HG03135 (cell line): Measurements from ENCODE around the gene FHDC1.

ENCODE experiments used
- ATAC-seq: cut with Tn5 transposase; IDR thresholded peaks from one replicate; pipeline ENCODE4 v1.9.1; 2021; ENCODE audit warnings: mild to moderate bottlenecking, moderate library complexity; ENCODE audit not compliant: unreplicated experiment

FHDC1 gene

DNA sequence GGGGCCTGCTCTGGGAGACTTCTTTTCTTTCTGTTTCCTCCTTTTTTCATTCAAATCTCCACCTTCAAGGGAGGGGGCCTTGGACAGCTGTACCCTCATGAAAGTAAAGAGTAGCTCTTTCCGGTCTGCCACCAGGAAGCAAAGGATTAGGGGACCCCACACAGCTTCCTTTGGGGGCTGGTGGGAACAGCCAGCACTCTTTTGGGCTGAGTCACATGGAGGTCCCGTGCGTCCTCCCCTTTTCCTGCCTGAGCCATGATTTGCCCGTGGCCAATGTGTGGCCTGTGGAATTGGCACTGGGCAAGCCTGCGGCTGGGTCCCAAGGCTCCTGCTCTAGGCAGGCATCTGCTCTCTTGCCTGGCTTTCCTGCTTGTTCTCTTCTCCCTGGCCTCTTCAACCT lies 65.5 kb downstream of the FHDC1 start:
- no peak for ATAC-seq

DNA sequence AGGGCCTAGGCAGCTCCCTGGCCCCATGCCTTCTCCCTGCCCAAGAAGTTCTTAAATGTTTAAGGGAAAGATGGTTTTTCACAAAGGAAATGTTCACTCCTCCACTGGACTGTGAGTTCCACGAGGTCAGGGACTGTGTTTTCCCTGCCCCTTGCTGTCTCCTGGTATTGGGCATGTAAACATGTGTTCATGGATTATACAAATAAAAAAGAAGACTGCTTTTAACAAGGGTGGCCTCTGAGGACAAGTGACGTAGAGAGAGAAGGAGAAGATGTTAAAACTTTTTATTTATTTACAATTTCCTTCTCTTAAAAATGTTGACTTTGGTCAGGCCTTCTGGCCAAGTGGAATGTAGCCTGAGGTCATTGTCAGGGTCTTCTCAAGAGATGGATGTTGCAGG lies 66.0 kb downstream of the FHDC1 start:
- ATAC-seq, result no peak

DNA sequence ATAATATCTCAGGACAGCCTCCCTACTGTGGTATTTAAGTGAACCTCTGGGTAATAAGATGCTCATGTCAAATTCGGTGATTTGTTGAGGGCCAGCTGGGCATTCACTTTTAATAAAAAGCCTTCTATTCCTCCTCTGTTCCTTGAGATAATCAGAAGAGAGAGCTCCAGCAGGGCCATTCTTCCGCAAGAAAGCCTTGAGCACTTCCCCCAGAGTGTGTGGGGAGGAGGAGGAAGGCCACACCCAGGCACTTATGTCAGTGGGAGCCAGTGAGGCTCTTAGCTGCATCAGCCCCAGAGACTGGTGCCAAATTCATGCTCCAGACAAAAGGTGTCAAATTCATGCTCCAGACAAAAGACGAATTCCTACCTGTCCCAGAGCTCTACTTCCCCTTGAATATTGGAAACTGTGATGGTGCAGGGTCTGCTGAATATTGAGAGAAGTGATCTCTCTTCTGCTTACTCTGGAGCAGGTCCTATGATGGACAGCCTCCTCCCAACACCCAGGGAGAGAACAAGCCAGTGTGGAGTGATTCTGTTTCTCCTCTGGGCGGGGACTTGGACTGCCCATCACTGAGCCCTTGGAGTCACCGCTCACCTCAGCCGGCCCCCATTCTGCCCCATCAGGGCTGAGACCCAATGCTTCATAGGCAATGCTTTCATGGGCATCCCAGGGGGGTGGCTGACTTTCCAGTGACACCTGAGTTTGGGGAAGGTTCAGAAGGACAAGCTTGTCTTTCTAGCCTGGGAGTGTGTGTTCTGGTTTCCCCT lies 68.1 kb downstream of the FHDC1 start:
- no peak for ATAC-seq

DNA sequence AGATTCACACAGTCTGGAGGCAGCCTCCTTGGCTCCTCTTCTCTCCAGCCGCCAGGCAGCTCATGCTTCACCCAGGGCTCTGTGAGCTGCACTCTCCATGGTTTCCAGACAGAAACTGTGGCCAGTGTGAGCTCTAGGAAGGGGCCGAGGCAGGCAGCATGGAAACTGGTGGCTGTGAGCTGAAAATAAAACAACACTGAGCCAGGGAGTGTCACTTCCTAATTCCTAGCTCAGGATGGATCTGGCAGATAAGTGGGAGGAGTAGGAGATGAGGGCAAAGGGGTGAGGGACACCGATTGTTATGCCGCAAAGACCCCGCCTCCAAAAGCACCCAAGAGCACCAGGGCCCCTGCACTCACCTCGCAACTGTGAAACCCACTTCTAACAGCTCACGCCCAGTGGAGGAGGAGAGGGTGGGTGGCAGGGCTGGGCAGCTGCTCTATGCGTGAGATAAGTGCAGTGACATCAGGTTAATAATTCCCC lies 69.8 kb downstream of the FHDC1 start:
- no peak for ATAC-seq

DNA sequence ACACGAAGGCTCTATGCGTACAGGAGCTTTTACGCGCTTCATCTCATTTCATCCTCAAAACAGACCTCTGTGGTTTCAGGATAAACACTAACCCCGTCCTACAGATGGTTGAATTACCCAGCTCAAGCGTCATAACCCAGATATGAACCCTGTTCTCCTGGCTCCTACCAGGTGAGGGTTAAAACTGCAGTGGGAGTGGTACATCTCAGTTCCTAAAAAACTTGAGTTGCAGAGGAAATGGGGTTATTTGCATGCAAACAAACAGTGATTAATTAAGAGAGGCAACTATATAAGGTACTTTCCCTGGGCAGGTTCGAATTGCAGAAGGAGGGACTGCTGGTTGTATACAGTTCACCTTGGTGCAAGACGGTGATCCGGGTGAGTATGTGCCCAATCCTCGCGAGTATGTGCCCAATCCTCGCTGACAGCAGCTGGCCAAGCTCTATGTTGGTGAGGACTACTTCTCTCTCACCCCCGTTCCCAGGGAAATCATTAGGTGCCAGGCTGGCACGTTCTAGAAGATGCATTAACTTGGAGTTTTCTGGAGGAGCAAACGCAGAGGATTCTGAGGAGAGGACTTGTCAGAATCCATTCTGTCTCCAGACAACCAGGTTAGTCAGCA lies 72.6 kb downstream of the FHDC1 start:
- peak; percentile 92 for ATAC-seq

DNA sequence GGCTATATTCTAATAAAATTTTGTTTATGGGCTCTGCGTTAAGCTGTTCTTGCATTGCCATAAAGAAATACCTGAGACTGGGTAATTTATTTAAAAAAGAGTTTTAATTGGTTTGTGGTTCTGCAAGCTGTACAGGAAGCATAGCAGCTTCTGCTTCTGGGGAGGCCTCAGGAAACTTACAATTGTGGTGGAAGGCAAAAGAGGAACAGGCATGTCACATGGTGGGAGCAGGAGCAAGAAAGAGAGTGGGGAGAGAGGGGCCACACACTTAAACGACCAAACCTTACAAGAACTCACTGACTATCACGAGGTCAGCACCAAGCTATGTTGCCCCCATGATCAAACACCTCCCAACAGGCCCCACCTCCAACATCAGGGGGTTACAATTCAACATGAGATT lies 74.0 kb downstream of the FHDC1 start:
- no peak for ATAC-seq

DNA sequence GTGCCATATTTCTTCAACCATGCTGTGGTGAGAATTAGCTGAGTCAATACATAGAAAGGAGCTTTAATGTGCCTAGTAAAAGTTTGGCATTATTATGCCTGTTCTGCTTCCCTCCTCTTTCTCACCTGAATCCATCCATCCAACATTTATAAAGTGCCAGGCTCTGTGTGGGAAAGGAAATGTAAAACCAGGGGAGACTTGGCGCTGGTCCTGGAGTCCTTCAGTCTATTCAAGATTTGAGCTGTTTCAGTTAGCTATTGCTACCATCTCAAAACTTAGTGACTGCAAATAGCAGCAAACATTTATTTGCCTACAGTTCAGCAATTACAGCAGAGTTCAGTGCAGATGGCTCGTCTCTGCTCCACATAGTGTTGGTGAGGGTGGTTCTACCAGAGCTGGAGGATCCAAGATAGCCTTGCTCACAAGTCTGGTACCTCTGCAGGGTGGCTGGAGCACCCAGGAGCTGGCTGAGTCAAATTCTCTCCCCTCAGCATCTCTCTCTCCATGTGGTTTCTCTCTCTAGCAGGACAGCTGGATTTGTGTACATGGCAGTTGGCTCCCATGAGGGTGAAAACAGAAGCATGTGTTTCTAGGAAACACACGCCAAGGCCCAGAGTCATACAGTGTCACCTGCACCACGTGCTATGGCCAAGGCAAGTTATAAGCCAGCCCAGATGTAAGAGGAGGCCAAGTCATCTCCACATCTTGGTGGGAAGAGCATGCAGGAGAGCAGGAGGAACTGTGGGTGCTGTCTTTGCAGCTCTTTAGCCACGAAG lies 77.3 kb downstream of the FHDC1 start:
- ATAC-seq, result no peak

DNA sequence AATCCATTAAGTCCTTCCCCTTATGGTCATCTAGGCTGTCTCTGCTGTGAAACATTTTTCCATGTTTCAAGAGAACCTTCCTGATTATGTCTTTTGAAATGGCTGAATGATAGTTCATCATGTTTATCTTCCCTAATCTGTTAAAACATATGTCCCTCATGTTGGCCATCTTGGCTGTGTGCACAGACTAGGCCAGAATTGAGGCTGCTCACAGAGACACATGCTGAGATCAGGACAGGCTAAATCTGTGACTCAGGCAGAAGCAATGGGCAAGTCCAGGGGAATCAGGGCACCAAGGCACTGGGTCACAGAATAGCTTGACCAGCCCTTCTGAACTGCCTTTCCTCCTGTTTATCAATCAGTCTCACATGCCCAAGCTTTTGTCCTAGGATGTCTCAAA lies 78.3 kb downstream of the FHDC1 start:
- no peak for ATAC-seq

DNA sequence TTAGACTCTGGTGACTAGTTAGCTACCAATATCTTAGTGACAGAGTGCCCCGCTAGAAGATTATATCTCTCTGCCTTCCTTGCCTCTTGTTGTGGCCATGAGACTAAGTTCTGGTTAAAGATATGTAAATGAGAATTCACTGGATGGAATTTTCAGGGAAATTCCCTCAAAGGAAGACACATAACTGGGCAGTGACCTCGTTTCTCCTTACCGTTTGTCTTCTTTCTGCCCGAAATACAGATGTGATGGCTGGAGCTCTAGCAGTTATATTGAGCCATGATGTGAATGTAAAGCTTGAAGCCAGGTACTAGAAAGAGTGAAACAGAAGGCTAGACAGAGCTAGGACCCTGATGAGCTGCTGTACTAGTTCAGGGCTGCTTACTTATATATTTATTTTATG lies 80.5 kb downstream of the FHDC1 start:
- no peak for ATAC-seq

DNA sequence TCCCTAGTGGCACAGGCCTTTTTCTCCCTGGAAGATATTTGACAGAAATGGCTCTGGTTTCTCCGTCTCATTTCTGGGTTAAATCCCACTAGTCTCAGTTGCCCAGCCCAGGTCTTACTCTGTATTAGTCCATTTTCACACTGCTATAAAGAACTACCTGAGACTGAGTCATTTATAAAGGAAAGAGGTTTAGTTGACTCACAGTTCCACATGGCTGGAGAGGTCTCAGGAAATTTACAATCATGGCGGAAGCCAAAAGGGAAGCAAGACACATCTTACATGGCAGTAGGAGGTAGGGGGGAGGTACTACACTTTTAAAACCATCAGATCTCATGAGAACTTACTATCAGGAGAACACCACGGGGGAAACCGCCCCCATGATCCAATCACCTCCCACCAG lies 81.9 kb downstream of the FHDC1 start:
- no peak for ATAC-seq

DNA sequence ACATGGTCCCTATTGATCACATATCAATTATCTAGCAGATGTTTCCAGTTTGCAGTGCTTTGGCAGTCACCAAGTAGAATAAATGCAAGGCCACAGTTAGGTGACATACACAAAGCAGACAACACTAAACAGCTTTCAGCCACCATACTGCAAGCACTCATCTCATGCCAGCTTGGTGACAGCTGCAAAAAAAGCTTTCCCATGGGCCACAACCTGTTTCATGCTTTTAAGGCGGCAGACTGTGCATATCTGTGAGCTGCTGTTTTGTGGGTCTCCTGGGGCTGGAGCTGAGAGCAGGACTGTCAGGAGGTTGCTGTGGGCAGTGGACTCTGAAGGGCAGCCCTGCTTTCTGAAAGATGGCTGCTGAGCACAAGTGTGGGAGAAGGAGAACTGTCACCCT lies 82.6 kb downstream of the FHDC1 start:
- ATAC-seq, result no peak

DNA sequence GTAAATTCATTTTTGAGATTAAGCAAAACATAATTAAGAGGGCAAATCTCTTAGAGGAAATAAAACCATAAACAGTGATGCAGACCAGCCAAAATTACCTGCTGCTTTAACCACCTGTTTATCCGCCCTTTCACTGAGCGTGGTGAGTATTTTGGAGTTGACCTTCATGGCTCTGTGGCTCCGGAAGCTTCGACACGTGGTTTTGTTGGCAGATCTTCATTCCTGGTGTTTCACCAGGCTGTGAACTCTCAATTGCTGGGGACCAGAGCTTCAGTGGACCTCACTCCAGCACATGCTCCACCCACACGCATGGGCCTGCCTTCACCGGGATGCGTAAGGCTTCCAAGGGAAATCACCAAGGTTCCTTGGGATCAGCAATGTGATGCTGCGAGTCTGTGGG lies 83.8 kb downstream of the FHDC1 start:
- ATAC-seq, result no peak

DNA sequence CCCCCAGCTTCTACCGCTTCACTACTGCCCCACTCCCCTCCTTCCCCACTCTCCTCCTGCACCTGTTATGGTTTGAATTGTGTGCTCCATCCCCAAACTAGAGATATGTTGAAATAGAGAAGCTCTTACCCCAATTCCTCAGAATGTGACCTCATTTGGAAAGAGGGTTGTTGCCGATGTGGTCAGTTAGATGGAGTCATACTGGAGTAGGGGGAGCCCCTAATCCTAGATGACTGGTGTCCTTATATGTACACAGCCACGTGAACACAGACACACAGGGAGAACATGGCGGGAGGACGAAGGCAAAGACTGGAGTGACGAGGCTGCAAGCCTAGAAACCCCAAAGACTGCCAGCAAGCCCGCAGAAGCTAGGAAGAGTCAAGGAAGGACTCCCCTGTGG lies 84.3 kb downstream of the FHDC1 start:
- ATAC-seq, result no peak

DNA sequence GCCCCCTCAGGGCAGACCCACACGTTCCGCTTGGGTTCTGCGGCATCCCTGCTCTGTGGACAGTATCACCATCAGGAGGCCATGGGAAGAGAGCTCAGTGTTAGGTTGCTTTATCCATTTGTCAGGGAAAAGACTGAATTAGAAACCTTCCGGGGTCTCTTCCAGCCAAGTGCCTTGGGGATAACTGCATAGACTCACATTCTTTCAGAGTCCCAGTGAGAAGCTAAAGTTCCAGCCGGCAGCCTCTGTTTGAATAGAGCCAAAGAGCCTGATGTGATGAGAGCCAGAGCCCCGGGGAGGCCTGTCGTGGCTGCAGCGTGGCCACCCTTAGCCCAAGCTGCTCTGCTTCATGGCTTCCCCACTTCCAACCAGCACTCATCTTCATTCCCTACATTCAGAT lies 85.2 kb downstream of the FHDC1 start:
- ATAC-seq, result no peak

DNA sequence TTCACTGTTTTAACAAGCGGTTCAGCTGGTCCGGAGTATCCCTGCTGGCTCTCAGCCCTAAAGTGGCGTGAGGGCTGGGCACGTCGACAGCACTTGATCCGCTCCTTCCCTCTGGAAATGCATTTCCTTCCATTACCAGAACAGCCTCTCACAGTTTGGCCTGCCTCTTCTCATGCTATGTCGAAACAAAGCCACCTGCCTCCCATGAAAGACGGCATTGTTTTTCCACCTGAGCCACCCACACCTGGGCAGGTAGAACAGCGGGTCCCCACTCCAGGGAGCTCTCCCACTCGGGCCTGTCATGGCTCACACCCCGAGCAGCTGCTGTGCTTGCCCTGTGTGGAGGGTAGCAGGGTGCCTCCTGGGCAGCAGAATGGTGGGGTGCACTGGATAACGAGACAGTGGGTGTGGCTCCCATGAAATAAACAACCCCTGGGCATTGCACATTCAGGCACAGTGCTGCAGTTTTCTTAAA lies 86.2 kb downstream of the FHDC1 start:
- ATAC-seq, result no peak

DNA sequence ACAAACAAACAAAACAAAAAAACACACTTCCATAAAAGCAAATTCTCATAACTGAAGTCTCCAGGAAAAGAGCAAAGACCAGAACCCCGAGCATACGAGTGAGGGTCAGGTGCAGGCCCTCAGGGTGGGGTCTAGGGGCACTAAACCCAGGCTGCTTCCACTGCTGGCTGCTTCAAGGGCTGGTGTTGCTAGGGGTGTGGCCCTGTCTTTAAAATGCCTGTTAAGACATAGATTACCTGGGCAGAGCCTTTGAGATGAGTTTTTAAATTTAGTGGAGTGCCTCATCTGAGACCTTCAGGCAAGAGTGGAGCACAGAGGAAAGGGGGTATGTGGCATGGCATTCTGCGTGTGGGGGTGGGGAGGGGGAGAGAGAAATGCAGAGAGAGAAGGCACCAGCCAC lies 87.0 kb downstream of the FHDC1 start:
- no peak for ATAC-seq

DNA sequence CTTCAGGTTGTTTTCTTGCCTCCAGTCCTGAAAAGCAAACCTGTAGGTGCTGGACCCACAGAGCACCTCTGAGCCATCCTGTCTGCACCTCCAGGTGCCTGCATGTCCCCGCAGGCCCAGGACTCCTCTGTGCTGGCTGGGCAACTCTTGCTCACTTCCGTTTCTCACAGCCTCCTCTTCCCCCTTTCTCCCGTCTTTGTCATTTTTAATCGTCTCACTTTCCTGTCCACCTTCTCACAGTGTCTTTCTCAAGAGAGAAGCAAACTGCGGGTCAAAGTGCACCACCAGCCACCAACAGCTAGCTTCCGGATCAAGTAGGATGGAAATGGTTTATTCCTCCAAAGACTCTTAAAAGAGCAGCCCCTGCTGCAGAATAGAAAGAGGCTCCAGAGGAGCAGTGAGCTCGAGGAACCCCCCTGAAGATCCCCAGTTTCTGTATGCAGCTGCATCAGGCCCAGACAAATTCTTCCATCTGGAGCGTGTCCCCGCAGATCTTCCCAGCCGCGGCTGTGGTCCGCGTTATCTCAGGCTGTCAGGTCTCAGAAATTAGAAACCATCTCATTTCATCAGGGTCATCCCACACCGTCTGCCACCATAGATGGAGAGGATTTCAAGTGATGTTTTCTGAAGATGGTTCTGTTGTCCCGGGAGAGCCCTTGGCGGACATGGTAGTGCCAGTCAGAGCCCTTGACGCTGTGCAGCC lies 87.7 kb downstream of the FHDC1 start:
- ATAC-seq, result no peak

DNA sequence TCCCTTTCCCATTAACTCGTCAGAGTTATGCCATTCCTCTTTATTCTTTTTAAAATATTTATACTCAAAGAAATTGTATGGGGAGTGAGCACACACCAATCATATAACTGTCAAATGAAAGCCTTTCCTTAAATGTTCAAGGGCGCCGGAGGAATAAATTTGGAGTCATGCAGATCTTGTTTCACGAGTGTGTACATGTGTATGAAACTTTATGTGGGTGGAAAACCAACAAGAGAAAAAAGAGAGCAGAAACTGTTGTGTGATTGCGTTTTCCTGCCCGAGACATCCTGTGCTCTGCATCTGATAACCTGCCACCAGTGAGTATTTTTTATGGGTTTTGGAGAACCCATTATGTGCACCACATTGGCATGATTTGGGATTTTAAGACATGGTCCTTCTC lies 88.3 kb downstream of the FHDC1 start:
- no peak for ATAC-seq

DNA sequence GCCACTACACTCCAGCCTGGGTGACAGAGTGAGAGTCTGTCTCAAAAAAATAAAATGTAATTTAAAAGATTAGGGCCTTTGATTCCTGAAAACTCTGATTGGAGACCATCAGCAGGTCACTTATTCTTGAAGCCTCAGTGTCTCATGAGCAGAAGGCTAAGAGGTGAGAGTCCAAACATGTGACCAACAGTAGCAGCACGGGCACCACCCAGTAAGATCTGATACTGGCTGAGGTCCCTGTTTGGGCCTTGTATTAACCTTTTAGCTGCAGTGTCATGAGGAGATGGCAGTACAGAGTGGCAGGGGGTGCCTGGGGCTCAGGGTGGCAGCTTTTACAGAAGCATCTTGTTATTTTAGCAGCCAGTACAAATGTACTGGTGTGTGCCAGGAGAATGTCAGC lies 89.3 kb downstream of the FHDC1 start:
- no peak for ATAC-seq

DNA sequence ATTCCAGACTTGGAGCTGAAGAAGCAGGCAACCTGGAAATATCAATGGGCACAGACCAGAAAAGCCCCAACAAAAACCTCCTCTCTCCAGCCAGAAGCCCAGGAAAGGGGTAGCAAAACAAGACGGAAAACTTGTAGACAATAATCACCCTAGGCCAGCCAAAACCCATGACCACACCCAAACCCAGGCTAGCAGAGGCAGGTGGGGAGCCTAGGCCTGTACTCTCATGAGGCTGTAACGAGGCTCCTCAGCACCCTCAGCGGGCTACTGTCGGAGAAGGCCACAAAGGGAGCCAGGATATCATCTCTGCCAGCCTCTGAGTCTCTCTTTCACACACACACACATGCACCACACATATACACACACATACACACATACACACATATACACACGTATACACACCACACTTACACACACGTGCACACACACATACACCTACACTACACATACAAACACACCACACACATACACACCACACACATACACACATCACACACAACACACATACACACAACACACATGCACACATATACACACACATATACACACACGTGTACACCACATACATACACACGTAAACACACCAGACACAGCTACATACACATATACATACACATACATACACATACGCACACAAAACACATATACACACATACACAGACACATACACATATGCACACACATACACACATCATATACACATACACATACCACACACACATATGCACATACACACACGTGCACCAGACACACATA lies 90.6 kb downstream of the FHDC1 start:
- no peak for ATAC-seq
